ENCODE measurements around the gene MAP3K20.

GRCh38 chr2:173043897-173044519 lies 31.6 kb upstream of the MAP3K20 start:
- TF ChIP-seq CTCF (IDR thresholded peaks at IDR 0.05; ENCODE audit: extremely low read depth in 1 of 2, insufficient read depth in 1 of 2, low read depth in 1 of 2, low read length in 2 of 2) (no peak), POLR2AphosphoS5 (IDR thresholded peaks at IDR 0.05; ENCODE audit: insufficient read depth, low read depth, low read length) (no peak), POLR2A (IDR thresholded peaks at IDR 0.05; ENCODE audit: low read depth, low read length) (no peak), EZH2 (IDR thresholded peaks at IDR 0.05; ENCODE audit: borderline replicate concordance, low read depth, low read length, severe bottlenecking) (no peak), MYC (IDR thresholded peaks at IDR 0.05; ENCODE audit: low read depth, low read length) (no peak), FOS (IDR thresholded peaks at IDR 0.05; ENCODE audit: borderline replicate concordance, insufficient read depth, low read length) (no peak), JUN (IDR thresholded peaks at IDR 0.05; ENCODE audit: borderline replicate concordance, insufficient read depth, insufficient read length, low read depth) (no peak), GATA2 (IDR thresholded peaks at IDR 0.05; ENCODE audit: insufficient read depth, insufficient read length, low read depth, low read length) (no peak)
- TF ChIP-seq, protein P1, sequence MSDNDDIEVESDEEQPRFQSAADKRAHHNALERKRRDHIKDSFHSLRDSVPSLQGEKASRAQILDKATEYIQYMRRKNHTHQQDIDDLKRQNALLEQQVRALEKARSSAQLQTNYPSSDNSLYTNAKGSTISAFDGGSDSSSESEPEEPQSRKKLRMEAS (IDR thresholded peaks at IDR 0.05; ENCODE audit: insufficient read depth, insufficient read length) = no peak
